HG03039 (cell line): ENCODE results near the gene FAM186B.

ENCODE experiments used
- ATAC-seq: cut with Tn5 transposase; IDR thresholded peaks from one replicate; pipeline ENCODE4 v1.9.1; 2021; ENCODE audit warnings: mild to moderate bottlenecking, moderate library complexity; ENCODE audit not compliant: unreplicated experiment

The FAM186B gene

DNA sequence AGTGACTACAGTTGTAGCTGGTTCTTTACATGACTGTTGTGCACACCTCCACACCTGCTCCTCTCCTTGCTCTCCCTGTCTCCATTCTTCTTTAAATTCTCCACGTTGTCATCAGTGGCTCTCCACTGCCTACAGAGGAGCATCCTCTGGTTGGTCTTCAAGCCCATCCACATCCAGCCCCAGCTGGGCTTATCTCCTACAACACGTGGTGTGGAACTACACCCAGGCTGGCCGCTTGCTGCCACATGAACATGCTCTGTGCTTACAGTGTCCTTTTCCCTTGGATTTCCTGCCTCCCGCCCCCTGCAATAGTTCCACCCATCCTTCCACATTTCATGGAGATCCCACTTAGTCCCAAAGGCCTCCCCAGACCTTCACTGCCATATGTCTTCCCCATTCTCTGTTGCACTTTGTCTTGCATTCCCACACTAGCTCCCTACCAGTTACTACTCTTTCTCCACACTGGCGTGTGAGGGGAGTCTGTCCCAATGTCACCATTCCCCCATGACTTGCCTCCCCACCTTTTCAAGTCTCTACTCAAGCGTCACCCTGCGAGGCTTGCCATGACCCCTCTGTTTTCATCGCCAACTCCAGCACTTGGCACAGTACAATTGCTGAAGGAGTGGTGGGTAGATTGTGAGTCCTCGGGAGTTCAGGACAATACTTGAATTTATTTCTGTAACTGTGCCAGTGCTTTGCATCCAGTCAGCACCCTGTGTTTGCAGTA, 27.7 kb downstream of the FAM186B start:
- ATAC-seq, result no peak

DNA sequence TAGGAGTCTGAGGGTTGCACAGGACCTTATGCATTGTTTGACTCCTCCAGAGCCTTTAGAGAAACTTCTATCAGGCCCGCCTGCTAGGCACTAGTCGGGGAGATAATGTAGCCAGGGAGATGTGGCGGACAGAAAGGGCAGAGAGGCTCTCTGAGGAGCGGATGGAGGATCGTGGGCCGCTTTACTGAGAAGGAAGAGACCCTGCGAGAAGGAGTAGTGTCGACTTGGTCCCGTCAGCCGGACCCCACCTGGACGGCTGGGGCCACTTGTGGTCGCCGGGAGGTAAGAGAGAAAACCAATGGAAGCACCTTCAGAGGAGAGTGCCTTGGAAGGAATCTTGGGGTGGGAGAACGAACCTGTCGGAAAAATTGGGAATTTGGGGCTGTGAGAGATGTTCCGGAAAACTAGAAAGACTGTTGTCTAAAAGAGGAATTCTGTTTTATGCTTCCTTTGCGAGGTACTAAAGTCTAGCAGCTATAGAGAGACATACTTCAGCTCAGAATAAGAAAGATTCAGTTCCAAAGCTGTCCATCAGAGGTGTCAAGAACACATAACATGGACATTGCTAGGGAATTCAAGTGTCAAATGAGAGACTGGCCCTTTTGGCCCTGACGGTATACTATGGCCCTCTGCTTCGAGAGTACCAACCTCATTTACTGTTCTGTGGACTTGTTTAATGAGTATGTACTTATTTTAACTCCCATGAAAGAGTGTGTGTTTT, 36.8 kb downstream of the FAM186B start:
- peak; percentile 5 for ATAC-seq

DNA sequence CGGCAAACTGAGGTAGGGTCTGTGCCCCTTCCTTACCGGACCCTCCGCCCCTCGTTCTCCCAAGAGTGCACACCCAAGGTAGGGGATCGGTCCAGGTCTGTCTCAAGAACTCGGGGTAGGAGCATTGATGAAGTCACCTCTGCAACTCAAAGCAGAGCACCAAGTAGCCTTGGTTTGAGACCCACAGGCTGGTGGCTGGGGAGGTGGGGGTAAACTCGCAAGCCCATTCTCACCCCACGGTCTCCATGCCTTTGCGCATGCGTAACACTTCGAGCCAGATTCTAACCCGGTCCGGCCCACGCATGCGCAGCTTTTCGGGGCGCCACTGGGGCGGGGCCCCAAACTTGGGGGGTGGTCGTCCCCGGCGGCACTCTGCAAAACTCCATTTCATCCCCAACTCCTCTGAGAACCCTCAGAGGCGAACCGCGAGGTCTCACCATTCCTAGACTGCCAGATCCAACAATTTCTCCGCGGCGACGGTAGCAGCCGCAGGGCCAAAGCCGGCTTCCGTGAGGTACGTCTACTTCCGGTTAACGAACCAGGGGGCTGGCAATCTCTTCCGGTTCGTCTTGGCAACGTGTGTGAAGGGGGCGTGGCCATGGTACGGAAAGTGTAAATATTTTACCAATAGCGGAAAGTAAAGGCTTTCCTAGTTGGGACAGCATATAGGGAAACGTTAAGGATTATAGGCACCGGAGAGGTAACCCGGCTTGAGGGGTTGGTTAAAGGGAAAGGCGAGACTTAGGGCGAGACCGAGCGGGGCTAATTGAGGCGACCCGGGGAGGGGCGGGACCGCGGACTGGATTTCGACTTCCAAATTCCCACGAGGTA, 37.6 kb downstream of the FAM186B start, which contains the start of gene MCRS1:
TSS of gene MCRS1 (minus strand) at position 532 of the 831 bp plus-strand sequence. CDS start 1,411 bp downstream, outside the sequence.
- ATAC-seq, result peak; percentile 74

DNA sequence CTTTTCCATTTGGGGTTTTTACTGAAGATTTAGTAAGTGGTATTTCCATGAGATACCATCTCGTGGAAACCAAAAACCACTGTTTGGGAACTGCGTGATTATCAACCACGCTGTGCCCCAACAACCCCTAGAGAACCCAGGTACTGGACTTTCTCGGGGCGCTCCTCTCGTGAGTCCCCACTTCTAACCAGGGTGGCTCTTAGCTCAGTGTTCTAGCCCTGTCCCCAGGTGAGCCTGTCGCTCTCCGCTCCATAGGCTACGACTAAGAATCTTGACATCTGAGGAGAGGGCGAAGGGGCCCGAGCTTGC, 38.2 kb downstream of the FAM186B start:
- peak; percentile 3 for ATAC-seq

DNA sequence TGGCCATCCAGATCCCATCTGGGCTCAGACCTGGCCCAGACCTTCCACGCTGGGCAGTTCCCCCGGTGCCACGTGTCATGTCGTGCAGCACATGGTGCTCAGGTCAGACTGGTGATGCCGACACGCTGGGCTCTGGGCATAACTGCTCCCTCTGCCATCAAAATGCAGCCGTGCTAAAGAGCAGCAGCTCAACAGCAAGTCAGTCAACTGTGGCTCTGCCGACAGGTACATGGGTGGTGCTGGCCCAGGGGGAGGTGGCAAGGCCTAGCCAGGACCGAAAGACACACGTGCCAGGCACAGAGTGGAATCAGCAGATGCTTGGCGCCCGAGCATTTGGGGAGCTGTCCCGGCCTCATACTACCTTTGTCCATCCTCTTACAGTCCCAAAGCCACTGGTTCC, 39.1 kb downstream of the FAM186B start:
- ATAC-seq, result no peak

DNA sequence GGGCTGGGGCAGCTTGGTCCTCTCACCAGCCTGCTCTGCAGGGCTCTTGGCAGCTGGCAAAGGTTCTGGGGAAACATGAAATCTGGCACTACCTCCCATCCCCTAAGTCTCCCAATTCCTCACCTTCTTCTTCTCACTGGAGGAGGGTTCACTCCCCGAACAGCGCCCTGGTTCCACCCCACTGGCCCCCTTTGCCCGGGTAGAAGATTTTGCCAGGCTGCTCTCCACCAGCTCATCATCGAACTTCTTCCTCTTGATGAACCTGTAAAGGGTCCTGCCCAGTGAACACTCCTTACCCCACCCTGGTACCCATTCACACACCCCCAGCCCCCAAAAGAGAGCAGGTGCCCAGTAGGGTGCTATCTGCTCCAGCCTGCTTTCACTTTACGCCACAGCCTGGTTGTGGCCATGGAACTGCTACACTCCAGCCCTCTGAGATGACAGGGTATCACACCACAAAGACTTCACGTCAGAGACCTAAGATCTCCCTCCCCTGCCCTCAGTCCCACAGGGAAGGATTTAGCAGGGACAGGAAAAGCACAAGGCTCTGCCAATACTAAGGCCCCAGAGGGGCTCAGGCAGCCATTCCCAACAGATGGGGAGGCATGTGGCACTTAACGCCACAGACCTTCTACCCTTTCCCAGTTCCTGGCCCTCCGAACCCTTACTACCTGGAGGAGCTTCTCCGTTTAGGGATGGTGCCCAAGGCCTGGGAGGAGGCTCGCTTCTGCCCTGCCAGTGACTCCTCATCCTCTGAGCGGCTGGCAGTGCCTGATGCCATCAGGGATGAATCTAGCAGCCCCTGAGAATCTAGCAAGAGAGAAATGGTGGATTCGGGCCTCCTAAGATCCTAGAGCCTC, 39.8 kb downstream of the FAM186B start:
- no peak for ATAC-seq

DNA sequence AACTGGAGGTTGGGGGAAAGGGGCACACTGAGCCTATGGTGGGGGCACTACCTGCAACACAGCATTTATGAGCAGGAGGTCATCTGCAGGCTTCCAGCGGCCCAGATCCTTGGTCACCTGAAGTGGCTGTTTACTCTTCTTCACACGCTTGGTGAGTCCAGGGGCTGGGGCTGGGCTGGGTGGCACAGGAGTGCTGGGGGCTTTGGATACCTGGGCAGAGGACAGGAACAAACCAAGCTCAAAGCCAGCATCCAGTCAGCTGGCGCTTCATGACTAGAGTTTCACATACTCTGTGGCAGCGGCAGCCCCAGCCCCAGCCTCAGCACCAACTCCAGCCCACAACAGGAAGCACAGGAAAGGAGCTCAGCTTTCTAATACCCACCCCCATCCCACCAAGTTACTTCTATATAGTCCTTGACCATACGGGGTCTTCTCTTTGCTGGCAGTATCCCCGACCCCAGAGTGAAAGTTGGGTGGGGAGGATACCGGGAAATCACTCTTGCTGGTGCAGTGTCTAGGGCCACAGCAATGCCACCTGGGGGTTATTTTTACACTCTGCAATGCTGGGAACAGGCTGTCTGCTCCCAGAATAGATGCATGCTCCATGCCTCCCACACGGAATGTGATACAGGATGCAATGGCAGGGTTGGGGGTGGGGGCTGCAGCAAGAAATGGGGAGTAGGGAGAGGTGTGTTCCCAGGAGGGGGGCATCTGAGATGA, 40.6 kb downstream of the FAM186B start:
- no peak for ATAC-seq

DNA sequence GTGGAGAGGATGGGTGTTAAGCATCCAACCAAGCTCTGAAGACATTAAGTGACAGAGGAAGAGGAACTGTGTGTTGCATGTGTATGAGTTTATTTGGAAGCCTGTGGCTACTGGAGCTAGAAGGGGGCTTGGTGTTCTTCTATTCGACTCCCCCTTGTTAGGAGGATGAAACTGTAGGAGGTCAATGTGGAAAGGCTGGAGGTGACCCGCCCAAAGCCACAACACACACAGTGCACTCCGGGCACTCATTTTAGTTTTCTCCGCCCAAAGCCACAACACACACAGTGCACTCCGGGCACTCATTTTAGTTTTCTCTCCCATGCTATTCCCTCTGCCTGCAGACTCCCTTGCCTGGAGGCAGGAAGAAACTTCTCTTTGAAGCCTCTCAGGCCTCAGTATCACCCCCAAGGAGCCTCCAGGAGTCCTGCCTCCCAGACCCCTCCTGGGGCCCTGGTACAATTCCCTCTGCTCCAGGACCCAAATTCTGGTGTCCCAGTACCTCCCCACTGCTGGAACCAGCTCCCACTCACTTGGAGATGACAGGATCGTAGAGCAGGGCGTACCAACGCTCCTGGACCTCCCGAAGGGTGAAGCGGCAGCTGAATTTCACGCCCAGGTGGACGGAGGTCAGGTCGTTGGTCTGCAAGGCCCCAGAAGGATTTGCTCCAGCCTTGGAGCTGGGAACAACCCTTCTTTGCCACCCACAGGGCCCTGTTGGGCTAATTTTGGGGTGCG, 41.3 kb downstream of the FAM186B start:
- ATAC-seq, result no peak

DNA sequence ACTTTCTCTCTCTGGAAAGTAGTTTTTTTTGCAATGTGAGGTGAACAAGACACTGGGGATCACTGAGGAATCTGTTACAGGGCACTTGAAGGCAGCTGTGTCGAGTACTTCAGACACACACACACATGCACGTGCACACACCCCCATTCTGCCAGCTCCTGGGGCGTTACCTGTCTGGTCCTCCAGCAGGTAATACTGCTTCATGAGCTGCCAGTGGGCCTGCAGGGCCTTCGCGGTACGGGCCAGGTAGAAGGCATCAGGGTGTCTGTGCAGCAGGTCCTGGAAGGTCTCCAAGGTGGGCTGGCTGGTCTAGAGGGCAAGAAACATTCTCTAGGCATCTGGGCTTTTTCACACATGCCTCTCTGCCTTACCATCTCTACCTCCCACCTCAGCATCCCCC, 42.6 kb downstream of the FAM186B start:
- ATAC-seq, result no peak

DNA sequence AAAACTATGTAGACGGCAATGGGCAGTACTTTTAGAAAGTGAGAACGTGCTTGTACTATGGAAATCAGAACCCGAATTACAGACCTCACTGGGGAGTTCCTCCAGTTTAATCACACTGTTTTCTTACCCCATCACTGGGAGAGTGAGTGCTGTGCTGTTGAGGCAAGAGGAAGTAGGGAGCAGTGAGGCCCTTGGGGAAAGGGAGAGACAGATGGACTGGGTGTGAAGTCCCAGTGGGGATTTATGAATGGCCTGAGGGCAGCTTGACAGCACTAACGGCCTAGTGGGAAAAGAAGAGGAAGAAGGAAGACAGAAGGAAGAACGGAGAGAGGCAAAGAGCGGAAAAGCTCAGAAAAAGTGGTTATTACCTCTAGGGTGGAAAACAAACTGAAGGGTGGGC, 43.2 kb downstream of the FAM186B start:
- no peak for ATAC-seq

DNA sequence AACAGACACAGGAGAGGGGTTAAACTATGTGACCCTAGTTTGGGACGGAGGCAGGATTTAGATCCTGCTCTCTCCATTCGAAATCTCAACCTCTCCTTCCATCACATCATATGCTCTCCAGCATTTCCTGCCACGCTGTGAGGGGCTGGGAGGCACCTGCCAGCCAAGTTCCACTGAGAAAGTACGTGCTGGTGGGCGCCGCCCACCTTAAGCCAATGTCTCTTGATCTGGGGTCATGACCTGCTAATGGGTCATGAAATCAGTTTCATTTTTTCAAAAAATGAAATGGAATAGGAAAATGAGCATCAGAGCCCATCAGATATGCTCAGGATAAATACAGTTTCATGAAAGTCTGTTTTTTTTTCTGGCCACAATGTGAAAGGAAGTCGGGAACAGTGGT, 44.7 kb downstream of the FAM186B start:
- no peak for ATAC-seq

DNA sequence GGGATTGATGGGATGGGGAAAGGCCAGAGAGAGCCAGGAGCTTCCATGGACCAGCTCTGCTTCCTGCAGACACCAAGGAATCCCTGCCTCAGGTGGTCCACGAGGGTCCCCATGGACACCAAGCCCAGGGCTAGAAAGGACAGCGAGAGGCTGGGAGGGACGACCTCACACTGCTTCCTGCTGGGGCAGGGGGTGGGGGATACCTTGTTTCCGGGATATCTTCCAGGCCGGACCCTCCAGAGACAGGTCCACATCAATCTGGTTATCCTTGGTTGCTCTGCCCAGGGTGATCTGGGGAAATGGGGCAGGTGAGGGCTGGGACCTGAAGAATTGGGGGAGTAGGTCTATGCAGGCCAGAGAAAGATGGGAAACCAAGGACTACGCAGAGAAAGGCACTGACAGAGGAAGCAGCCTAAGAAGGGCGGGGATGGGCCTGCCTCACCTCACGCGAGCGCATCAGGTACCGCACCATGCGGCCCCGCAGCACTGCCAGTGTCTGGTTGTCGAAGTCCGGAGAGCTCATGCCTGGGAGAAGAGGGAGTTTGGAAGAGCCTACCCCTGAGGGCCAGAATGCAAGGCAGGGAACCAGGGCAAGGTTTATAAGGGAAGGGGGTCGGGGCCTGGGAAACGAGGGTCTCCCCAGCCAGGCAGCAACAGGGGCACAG, 46.3 kb downstream of the FAM186B start:
- no peak for ATAC-seq

DNA sequence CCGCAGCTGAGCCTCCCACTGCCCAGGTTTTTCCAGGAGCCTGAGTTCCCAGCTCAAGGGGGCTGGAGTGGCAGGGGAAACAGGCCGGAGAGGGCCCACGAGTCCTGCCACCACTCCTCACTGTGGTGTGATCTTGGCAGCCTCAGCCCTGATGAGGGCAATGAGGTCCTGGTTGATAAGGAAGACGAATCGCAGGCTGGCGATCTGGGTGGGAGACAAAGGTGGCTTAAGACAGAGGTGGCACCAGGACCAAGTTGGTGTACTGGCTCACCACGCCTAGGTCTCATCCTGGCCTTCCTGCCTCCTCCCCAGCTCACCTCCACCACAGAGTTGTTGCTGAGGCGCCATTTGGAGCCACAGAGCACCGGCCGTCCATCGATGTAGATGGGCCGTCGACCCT, 46.9 kb downstream of the FAM186B start:
- ATAC-seq, result no peak

DNA sequence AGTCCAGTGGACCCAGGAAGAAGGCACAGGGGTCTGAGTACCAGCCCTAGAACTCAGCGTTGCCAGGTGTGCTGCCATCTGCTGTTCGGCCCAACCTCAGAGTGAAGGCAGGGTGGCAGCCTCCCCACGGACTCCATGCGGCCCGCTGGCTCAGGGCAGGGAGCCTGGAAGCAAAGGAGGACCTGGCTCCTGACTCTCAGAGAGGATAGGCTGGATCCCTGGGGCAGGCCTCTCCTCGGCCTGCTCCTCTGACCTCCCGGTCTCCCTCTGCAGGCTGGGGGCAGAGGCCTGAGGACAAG, 47.6 kb downstream of the FAM186B start:
- no peak for ATAC-seq

DNA sequence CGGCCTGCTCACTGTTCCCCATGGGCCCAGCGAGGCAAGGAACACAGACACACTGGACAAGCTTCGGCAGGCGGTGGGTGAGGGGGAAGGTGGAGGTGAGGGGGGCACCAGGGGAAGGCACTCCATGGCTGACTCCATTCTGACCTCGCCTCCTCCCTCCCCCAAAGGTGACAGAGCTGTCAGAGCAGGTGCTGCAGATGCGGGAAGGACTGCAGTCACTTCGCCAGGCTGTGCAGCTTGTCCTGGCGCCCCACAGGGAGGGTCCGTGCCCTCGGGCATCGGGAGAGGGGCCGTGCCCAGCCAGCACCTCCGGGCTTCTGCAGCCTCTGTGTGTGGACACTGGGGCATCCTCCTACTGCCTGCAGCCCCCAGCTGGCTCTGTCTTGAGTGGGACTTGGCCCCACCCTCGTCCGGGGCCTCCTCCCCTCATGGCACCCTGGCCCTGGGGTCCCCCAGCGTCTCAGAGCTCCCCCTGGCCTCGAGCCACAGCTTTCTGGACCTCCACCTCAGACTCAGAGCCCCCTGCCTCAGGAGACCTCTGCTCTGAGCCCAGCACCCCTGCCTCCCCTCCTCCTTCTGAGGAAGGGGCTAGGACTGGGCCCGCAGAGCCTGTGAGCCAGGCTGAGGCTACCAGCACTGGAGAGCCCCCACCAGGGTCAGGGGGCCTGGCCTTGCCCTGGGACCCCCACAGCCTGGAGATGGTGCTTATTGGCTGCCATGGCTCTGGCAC, 48.1 kb downstream of the FAM186B start:
- ATAC-seq, result no peak

DNA sequence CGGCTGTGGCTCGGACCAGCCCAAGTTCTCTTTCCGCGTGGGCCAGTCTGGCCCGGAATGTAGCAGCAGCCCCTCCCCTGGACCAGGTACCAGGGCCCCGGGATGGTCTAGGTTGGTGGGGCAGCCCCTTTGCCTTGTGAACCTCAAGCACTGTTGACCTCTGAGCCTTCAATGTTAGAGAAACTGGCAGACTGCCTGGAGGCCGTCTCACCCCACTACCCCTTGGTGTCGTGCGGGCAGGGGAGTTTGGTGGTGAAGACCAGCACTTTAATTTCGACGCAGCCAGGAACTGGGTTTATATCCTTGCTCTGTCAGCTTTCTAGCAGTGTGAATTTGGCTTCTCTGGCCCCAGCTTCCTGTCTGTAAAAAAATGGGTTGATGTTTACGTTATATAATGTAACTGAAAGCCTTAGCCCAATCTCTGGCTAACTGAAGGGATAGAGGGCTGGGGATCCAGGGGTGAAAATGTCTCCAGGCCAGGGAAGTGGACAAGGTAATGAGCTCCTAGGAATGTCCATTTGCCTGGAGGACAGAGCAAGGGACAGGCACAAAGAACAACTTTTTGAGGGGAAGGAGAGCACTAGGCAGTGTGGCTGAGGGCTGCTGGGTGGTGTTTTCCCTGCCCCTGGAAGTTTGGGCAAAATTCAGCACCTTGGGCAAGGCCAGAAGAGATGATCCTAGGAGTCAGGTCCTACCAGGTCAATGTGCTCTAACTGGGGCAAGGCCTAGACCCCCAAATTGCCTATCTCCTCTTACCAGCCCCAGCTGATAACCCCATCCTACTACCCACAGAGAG, 48.9 kb downstream of the FAM186B start:
- no peak for ATAC-seq

DNA sequence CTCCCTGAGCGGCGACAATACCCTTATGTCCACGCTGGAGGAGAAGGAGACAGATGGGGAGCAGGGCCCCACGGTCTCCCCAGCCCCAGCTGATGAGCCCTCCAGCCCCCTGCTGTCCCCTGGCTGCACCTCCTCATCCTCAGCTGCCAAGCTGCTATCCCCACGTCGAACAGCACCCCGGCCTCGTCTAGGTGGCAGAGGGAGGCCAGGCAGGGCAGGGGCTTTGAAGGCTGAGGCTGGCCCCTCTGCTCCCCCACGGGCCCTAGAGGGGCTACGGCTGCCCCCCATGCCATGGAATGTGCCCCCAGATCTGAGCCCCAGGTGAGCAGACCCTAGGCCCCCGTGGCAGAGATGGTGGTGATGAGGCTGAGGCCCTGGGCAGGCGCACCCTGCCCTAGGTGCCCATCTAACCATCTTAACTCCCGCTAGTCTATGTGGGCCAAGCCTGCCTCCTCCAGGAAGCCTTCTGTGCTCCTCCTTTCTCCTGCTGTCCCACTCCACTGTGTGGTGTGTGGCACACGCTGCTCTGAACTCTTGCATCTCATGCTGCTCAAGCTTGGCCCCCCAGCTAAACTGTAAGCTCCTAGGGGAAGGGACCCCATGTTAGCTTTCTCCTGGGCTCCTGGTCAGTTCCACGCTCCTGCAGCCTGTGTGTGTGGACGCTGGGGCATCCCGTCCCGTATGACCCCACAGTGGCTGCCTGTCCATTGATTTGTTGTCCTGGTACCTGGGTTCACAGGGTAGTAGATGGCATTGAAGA, 49.6 kb downstream of the FAM186B start:
- no peak for ATAC-seq
